HUES64 (cell line): ENCODE results near the gene RABEPK. TPM values are rescaled to one million over a fixed set of nuclear protein-coding genes. Genes with fewer than 3 reads are reported as not detected.
A peak's percentile ranks its signal among the peaks of the same experiment; 100 is the strongest.
"Not testable (repeated sequence)": the region's sequence is repeated elsewhere in the genome, so short reads cannot be mapped to it uniquely, and the experiment has no call there.

ENCODE experiments used
- H3K27ac ChIP-seq: 2 replicates; pipeline ENCODE4 v1.7.0; 2013; ENCODE audit warnings: low read depth, low read length, inconsistent platforms
- H3K27me3 ChIP-seq: 2 replicates; pipeline ENCODE4 v1.6.1; 2013; ENCODE audit warnings: mild to moderate bottlenecking, low read length; ENCODE audit not compliant: insufficient read depth
- H3K36me3 ChIP-seq: 2 replicates; pipeline ENCODE4 v1.6.1; 2013; ENCODE audit warnings: mild to moderate bottlenecking, low read length; ENCODE audit not compliant: insufficient read depth
- H3K4me1 ChIP-seq: 2 replicates; pipeline ENCODE4 v1.6.1; 2013; ENCODE audit warnings: mild to moderate bottlenecking, low read length, moderate library complexity; ENCODE audit not compliant: insufficient read depth
- H3K4me3 ChIP-seq: 2 replicates; pipeline ENCODE4 v1.5.1; 2013; ENCODE audit warnings: mild to moderate bottlenecking, low read length, moderate library complexity
- H3K9ac ChIP-seq: 2 replicates; pipeline ENCODE4 v1.6.1; 2013; ENCODE audit warnings: mild to moderate bottlenecking, low read depth, low read length
- H3K9me3 ChIP-seq: 2 replicates; pipeline ENCODE4 v1.6.1; 2013; ENCODE audit warnings: low read depth, low read length; ENCODE audit not compliant: insufficient read depth
- WGBS: fragments of 150-250, 120-280 bp; methylation state at CpG from one replicate; pipeline ENCODE4 v1.1.7; 2013; ENCODE audit warnings: missing lambda C conversion rate; 5-methylcytosine and 5-hydroxymethylcytosine counted together
- polyA plus RNA-seq, 2 experiments: library from polyadenylated mRNA; stranded (reverse); fragments of 50-300 nt; gene quantifications; one replicate each; pipeline ENCODE4 v1.2.3, GENCODE V29; 2013

Gene RABEPK, protein sequence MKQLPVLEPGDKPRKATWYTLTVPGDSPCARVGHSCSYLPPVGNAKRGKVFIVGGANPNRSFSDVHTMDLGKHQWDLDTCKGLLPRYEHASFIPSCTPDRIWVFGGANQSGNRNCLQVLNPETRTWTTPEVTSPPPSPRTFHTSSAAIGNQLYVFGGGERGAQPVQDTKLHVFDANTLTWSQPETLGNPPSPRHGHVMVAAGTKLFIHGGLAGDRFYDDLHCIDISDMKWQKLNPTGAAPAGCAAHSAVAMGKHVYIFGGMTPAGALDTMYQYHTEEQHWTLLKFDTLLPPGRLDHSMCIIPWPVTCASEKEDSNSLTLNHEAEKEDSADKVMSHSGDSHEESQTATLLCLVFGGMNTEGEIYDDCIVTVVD
- polyA plus RNA-seq (2013, experiment 1 of 2) = 25.5 TPM
- polyA plus RNA-seq (2013, experiment 2 of 2) = 20.4 TPM

DNA sequence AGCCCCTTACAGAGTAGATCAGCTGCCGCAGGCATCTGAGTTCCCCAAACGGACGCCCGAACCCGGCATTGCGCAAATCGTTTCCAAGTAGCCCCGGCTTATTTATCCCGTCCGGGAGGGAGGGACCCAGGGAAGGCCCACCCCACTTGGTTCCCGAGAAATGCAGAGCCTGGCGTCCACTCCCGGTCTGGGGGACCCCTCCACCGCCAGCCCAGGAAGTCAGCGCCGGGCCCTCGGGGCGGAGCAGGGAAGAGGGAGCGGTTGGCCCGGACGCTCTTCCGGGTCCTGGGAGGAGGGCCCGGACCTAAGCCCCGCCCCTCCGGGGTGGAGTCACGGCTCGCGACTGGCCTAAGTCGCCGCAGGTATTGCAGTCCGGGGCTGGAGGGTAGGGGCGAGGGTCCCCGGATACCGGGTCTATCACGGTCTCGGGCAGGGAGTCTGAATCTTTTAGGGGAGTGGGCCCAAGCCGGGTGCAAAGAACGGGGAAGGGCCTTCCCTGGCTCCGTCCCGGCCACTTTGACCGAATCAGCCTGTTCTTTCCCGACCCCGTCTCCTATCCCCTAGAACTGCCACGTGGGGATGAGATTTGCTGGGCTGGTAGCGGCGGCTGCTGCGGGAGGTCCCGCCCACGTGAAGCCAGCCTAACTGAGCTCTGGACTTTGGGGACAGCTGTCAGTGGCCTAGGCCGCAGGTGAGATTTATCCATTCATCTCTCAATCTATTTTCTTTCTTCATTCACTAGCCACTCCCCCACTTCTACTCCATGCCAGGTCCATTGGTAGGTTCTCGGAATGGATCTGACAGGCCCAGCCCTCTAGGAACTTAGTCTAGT lies at the start of gene RABEPK:
Gene RABEPK (plus strand): TSS at position 327 of the 832 bp plus-strand sequence. CDS start 2,472 bp downstream, outside the sequence.
- H3K9me3 ChIP-seq = no peaks in the 10 kb centered on the region
- H3K4me3 ChIP-seq = peak within 1 kb of the TSS; percentile 86
- peak within 1 kb of the TSS; percentile 88 for H3K9ac ChIP-seq
- WGBS = 1% methylated on average over 51 of the region's 51 CpGs
- H3K36me3 ChIP-seq = peaks cover 17% of the 10 kb centered on the region
- H3K27me3 ChIP-seq = no peaks in the 10 kb centered on the region
- H3K27ac ChIP-seq = peak within 1 kb of the TSS; percentile 76; the same call in 1 of the 2 replicates
- H3K4me1 ChIP-seq = peaks cover 6% of the 10 kb centered on the region; the same call in 1 of the 2 replicates

DNA sequence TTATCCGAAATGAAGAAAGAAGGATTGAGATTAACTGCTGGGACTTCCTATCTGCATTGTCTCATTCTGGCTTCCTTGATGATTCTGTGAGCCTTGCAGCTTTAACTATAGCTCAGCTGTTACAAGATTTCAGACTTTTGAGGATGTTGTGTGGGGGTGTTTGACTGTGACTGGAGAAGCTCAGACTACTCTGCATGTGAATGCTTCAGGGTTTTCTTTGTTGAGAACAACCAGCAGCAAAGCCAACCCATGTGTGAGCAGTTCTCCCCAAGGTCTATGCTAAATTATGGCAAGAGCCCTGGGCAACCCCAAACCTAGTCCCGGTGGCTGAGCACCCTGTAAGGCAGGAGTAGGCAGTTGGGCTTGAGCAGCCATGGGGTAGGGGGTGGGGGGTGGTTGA lies 48.6 kb upstream of the RABEPK start:
- H3K36me3 ChIP-seq = peaks cover 64% of the 10 kb centered on the region
- no peaks in the 10 kb centered on the region for H3K4me1 ChIP-seq
- peak overlapping the region; percentile 56; the same call in 1 of the 2 replicates for H3K27ac ChIP-seq
- H3K4me3 ChIP-seq = no peak overlapping the region
- H3K27me3 ChIP-seq = no peaks in the 10 kb centered on the region
- no peaks in the 10 kb centered on the region for H3K9me3 ChIP-seq
- H3K9ac ChIP-seq = no peak overlapping the region
- WGBS = 68% methylated on average over 2 of the region's 2 CpGs

DNA sequence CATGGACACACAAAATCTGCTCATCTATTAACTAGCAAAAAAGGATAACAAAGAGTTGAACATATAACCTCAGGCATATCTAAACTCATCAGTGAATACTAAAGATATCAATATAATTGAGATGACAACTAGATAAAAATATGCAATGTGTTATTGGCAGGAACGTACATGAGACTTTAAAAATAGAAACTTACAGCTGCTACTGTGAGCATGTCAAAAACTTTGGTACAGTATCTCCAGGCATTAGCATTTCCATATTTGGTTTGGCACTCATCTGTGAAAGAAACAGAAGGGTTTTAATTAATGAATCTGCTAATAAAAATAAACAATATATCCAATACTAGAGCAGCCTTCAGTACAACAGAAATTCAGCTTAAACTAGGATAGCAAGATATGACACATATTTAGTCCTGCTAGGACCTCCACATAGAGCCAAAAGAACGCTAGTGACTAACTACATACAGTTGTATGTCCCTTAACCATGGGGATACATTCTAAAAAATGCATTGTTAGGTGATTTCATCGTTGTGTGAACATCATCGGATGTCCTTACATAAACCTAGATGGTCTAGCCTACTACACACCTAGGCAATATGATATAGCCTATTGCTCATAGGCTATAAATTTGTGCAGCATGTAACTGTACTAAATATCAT lies 46.5 kb upstream of the RABEPK start:
- 97% methylated on average over 4 of the region's 4 CpGs for WGBS
- Histone ChIP-seq H3K27ac (no peak overlapping the region), H3K9ac (no peak overlapping the region), H3K9me3 (no peaks in the 10 kb centered on the region), H3K27me3 (no peaks in the 10 kb centered on the region), H3K36me3 (peaks cover 69% of the 10 kb centered on the region), H3K4me1 (no peaks in the 10 kb centered on the region), H3K4me3 (no peak overlapping the region)

DNA sequence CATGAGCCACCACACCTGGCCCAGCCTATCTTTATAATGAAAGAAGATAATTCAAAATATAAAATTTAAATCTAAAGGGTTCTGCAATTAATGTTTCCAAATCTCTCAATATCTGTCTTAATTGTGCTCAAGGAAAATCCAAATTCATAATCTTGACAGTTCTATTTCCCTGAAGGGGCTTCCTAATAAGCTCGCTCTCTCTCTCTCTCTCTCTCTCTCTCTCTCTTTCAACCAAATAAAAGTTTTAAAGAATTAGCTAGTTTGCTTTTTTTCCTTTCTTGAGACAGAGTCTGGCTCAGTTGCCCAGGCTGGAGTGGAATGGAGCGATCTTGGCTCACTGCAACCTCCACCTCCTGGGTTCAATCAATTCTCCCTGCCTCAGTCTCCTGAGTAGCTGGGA lies 43.8 kb upstream of the RABEPK start:
- H3K4me1 ChIP-seq = no peaks in the 10 kb centered on the region
- 98% methylated on average over 2 of the region's 2 CpGs for WGBS
- H3K4me3 ChIP-seq = no peak overlapping the region

DNA sequence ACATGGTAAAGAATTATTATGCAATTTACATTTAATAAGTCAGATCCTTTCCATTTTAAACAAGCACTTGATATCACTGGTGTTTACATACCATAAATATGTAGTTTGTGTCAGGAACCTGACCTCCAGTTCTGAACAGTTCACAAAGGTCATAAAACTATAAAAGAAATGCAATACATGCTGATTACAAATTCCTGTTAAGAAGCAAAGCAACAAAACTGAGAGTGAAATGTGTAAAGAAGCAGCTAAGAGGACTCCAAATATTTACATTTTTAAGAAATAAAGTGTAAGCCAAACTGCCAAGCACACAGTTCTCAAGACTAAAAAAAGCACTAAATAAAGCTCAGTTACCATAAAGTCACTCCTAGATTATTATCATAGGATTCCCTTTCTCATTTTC lies 39.6 kb upstream of the RABEPK start:
- Histone ChIP-seq H3K9me3 (no peaks in the 10 kb centered on the region), H3K27ac (no peak overlapping the region), H3K9ac (no peak overlapping the region)

More for the DNA sequence above, 43.8 kb upstream of the RABEPK start:
- Histone ChIP-seq H3K27ac (no peak overlapping the region), H3K9ac (no peak overlapping the region), H3K27me3 (no peaks in the 10 kb centered on the region), H3K36me3 (peaks cover 43% of the 10 kb centered on the region), H3K9me3 (no peaks in the 10 kb centered on the region)

DNA sequence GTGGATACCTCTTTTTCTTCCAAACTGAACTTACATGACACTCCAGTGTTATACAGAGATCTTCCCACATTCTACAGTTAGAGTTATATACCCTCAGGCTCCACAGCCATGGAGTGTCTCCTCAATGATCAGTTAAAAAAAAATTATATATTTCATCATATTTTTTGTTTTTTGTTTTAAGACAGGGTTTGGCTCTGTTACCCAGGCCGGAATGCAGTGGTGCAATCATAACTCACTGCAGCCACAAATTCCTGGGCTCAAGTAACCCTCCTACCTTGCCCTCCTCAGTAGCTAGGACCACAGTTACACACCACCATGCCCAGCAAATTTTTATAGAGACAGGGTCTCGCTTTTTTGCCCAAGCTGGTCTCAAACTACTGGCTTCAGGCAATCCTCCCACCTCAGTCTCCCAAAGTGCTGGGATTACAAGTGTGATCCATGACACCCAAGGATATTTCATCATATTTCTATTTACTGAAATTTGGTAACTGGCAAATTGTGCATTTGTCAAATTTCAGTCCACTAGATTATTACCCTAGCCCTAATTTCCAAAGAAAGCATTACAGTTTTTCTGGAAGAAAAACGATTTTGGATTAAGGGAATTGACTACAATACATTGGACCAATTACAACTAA lies 38.9 kb upstream of the RABEPK start:
- Histone ChIP-seq H3K9ac (no peak overlapping the region), H3K27me3 (no peaks in the 10 kb centered on the region), H3K4me1 (no peaks in the 10 kb centered on the region), H3K9me3 (no peaks in the 10 kb centered on the region), H3K27ac (no peak overlapping the region), H3K36me3 (peaks cover 13% of the 10 kb centered on the region; the same call in 1 of the 2 replicates), H3K4me3 (no peak overlapping the region)
- 89% methylated on average over 3 of the region's 3 CpGs for WGBS

More for the DNA sequence above, 39.6 kb upstream of the RABEPK start:
- Histone ChIP-seq H3K4me3 (no peak overlapping the region), H3K4me1 (no peaks in the 10 kb centered on the region), H3K27me3 (no peaks in the 10 kb centered on the region), H3K36me3 (peaks cover 11% of the 10 kb centered on the region; the same call in 1 of the 2 replicates)

DNA sequence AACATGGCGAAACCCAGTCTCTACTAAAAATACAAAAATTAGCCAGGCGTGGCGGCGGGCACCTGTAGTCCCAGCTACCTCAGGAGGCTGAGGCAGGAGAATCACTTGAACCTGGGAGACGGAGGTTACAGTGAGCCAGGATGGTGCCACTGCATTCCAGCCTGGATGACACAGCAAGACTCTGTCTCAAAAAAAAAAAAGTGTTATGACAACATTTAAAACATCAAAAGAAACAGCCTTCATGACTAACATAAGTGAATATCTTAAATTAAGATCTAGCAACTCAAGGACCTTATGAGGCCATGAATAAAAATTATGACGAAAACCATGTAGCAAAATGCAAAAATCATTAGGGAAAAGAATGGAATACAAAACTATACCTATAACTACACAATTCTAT lies 37.5 kb upstream of the RABEPK start:
- not testable (repeated sequence) for H3K9me3 ChIP-seq, H3K27me3 ChIP-seq, H3K4me1 ChIP-seq, H3K27ac ChIP-seq, H3K36me3 ChIP-seq, H3K4me3 ChIP-seq, H3K9ac ChIP-seq
- WGBS = 96% methylated on average over 5 of the region's 6 CpGs

DNA sequence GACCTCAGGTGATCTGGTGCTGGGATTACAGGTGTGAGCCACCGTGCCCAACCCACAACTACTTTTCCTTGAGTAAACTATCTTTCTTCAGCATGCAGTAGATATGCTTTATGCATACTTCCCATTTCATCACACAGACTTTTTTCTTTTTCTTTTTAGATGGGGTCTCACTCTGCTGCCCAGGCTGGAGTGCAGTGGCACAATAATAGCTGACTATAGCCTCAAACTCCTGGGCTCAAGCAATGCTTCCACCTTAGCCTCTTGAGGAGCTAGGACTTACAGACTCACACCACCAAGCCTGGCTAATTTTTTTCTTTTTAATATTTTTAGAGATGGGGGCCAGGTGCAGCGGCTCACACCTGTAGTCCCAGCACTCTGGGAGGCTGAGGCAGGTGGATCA lies 33.6 kb upstream of the RABEPK start:
- H3K36me3 ChIP-seq = peaks cover 29% of the 10 kb centered on the region
- H3K4me3 ChIP-seq = no peak overlapping the region
- no peaks in the 10 kb centered on the region for H3K4me1 ChIP-seq
- H3K27ac ChIP-seq = no peak overlapping the region
- no peaks in the 10 kb centered on the region for H3K27me3 ChIP-seq
- no peak overlapping the region for H3K9ac ChIP-seq
- 100% methylated on average over 2 of the region's 2 CpGs for WGBS
- no peaks in the 10 kb centered on the region for H3K9me3 ChIP-seq

DNA sequence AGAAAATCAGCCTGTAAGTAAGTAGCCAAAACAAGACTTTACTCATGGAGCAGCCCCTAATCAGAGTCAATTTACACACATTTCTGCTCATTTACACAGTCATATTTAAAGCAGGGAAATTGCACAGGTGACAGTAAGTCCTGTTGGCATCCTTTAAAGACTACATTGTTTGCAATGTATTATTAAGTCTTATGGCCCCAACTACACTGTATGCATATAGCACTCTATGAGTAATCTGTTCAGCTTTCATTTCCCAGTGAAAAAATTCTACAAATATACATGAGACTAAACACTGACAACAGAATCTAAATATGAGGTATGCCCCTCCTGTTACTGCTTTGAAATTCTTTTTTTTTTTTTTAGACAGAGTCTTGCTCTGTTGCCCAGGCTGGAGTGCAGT lies 30.4 kb upstream of the RABEPK start:
- Histone ChIP-seq H3K9ac (no peak overlapping the region), H3K27ac (no peak overlapping the region), H3K4me1 (no peaks in the 10 kb centered on the region), H3K9me3 (no peaks in the 10 kb centered on the region), H3K36me3 (peaks cover 29% of the 10 kb centered on the region), H3K4me3 (no peak overlapping the region), H3K27me3 (no peaks in the 10 kb centered on the region)

DNA sequence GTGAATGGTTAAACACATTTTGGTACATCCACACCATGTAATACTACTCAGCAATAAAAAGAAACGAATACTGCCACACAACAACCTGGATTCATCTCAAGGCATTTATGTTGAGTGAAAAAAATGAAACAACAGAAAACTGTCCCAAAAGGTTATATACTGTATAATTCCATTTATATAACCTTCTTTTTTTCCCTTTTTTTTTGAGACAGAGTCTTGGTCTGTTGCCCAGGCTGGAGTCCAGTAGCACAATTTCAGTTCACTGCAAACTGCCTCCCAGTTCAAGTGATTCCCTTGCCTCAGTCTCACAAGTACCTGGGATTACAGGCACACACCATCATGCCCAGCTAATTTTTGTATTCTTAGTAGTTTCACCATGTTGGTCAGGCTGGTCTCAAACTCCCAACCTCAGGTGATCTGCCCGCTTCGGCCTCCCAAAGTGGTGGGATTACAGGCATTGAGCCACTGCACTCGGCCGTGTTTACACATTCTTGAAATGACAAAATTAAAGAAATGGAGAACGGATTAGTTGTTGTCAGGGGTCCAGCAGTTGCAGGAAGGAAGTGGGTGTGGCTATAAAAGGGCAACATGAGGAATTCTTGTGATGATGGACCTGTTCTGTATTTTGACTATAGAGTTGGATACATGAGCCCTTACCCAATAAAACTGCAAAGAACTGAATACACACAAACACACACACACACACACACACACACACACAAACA lies 28.1 kb upstream of the RABEPK start:
- peaks cover 23% of the 10 kb centered on the region for H3K36me3 ChIP-seq
- H3K4me1 ChIP-seq = no peaks in the 10 kb centered on the region
- H3K9me3 ChIP-seq = no peaks in the 10 kb centered on the region
- WGBS = 93% methylated on average over 6 of the region's 6 CpGs
- no peaks in the 10 kb centered on the region for H3K27me3 ChIP-seq
- no peak overlapping the region for H3K9ac ChIP-seq
- no peak overlapping the region for H3K4me3 ChIP-seq
- H3K27ac ChIP-seq = no peak overlapping the region
